Neuronal stem cell (in vitro differentiated cells): ENCODE data around the gene FRMD1.

ENCODE experiments used
- DNase-seq: peaks from one replicate; pipeline ENCODE4 v3.0.0-alpha.2; 2013; ENCODE audit warnings: low spot score
- H2AFZ ChIP-seq: one replicate; pipeline ENCODE4 v1.6.1; 2013; ENCODE audit warnings: mild to moderate bottlenecking, low read length, inconsistent platforms
- H2AK5ac ChIP-seq: 2 replicates; pipeline ENCODE4 v1.6.1; 2013; ENCODE audit warnings: low read depth, mild to moderate bottlenecking, inconsistent platforms, low read length, moderate library complexity, mixed read lengths
- H2BK120ac ChIP-seq: 2 replicates; pipeline ENCODE4 v1.6.1; 2013; ENCODE audit warnings: low read depth, mild to moderate bottlenecking, inconsistent platforms, low read length, moderate library complexity, mixed read lengths
- H2BK12ac ChIP-seq: one replicate; pipeline ENCODE4 v1.6.1; 2013; ENCODE audit warnings: low read length, inconsistent platforms
- H2BK15ac ChIP-seq: 2 replicates; pipeline ENCODE4 v1.6.1; 2013; ENCODE audit warnings: mild to moderate bottlenecking, low read length, inconsistent platforms, mixed read lengths
- H2BK5ac ChIP-seq: one replicate; pipeline ENCODE4 v1.6.1; 2013; ENCODE audit warnings: inconsistent platforms, mild to moderate bottlenecking, low read length, moderate library complexity
- H3K14ac ChIP-seq: one replicate; pipeline ENCODE4 v1.6.1; 2013; ENCODE audit warnings: low read length, inconsistent platforms
- H3K18ac ChIP-seq: 2 replicates; pipeline ENCODE4 v1.6.1; 2013; ENCODE audit warnings: low read length, inconsistent platforms
- H3K23ac ChIP-seq: 2 replicates; pipeline ENCODE4 v1.6.1; 2013; ENCODE audit warnings: low read depth, mild to moderate bottlenecking, mixed read lengths, low read length, inconsistent platforms; ENCODE audit not compliant: poor library complexity
- H3K27ac ChIP-seq: replicated peaks from 3 replicates; pipeline ENCODE4 v1.5.1; 2013; ENCODE audit warnings: low read length, inconsistent platforms
- H3K27me3 ChIP-seq, 3 experiments: 2 replicates each; pipeline ENCODE4 v1.6.1; 2013; ENCODE audit warnings: low read length in 3 of 3, mild to moderate bottlenecking in 2 of 3, inconsistent platforms in 1 of 3, low read depth in 1 of 3, mixed read lengths in 1 of 3, moderate library complexity in 1 of 3; ENCODE audit not compliant: control insufficient read depth in 3 of 3, insufficient read depth in 3 of 3
- H3K36me3 ChIP-seq, 2 donors: replicated peaks in 1 of 2; 2 replicates each; pipeline ENCODE4 v1.6.1; 2013; ENCODE audit warnings: low read length in 2 of 2; ENCODE audit not compliant: control insufficient read depth in 2 of 2, insufficient read depth in 2 of 2
- H3K4ac ChIP-seq: 2 replicates; pipeline ENCODE4 v1.6.1; 2013; ENCODE audit warnings: inconsistent platforms, mild to moderate bottlenecking, low read length, moderate library complexity
- H3K4me1 ChIP-seq, 2 donors: 1 replicate in 1 of 2; 2 replicates in 1 of 2; pipeline ENCODE4 v1.6.1; 2013; ENCODE audit warnings: low read length in 2 of 2, low read depth in 1 of 2; ENCODE audit not compliant: control insufficient read depth in 2 of 2, insufficient read depth in 1 of 2
- H3K4me2 ChIP-seq: one replicate; pipeline ENCODE4 v1.6.1; 2013; ENCODE audit warnings: mild to moderate bottlenecking, low read length, inconsistent platforms; ENCODE audit not compliant: insufficient read depth, poor library complexity, severe bottlenecking
- H3K4me3 ChIP-seq, 2 donors: 2 replicates each; pipeline ENCODE4 v1.5.1; 2013; ENCODE audit warnings: low read length in 2 of 2, mild to moderate bottlenecking in 2 of 2, inconsistent platforms in 1 of 2, moderate library complexity in 1 of 2
- H3K79me1 ChIP-seq: one replicate; pipeline ENCODE4 v1.6.1; 2013; ENCODE audit warnings: low read depth, mild to moderate bottlenecking, inconsistent platforms, low read length, moderate library complexity
- H3K9ac ChIP-seq: one replicate; pipeline ENCODE4 v1.6.1; 2013; ENCODE audit warnings: mild to moderate bottlenecking, low read depth, low read length, inconsistent platforms; ENCODE audit not compliant: poor library complexity
- H3K9me3 ChIP-seq, 2 donors: replicated peaks in 1 of 2; 2 replicates each; pipeline versions ENCODE3 to v1.6.1; 2013; ENCODE audit warnings: low read length in 2 of 2, mild to moderate bottlenecking in 2 of 2, inconsistent platforms in 1 of 2, low read depth in 1 of 2, mixed read lengths in 1 of 2, moderate library complexity in 1 of 2; ENCODE audit not compliant: control insufficient read depth in 2 of 2, insufficient read depth in 1 of 2
- H4K8ac ChIP-seq: one replicate; pipeline ENCODE4 v1.6.1; 2013; ENCODE audit warnings: low read depth, mild to moderate bottlenecking, inconsistent platforms, low read length, moderate library complexity
- H4K91ac ChIP-seq: one replicate; pipeline ENCODE4 v1.6.1; 2013; ENCODE audit warnings: low read length, low read depth, mild to moderate bottlenecking, inconsistent platforms; ENCODE audit not compliant: poor library complexity
- WGBS, 2 donors: extraction: QIAGEN DNeasy Blood & Tissue Kit; methylation state at CpG; one replicate each; pipeline ENCODE4 v1.1.7; 2013; ENCODE audit warnings: missing lambda C conversion rate in 2 of 2, mixed read lengths in 1 of 2; ENCODE audit not compliant: insufficient read length in 2 of 2, insufficient replicate concordance in 1 of 2; ENCODE audit errors: extremely low coverage in 2 of 2; 5-methylcytosine and 5-hydroxymethylcytosine counted together

FRMD1 gene

DNA sequence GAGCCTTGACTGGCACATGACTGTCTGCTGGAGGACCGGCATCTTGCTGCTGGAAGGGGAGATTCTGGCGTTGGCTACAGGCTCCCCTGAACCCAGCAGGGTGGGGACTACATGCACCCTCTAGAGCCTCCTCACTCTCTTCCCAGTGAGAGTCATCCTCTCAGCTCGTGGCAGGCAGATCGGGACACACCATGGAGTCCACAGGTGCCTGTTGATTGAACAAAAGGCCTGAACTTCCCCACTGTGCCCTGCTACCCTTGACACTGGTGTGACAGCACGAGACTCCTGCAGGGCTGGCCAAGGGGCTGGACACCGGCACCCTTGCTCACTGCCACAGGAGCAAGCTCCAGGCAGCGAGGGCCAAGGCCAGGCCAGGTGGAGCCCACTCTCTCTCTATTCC, 8.2 kb downstream of the FRMD1 start:
- Histone ChIP-seq H3K4me1 (peaks cover 0 to 10% of the 10 kb centered on the region in 2 donors), H3K4me2 (no peak overlapping the region), H4K91ac (peak overlapping the region; percentile 33), H3K18ac (no peak overlapping the region), H3K23ac (no peak overlapping the region), H3K36me3 (peaks cover 0 to 6% of the 10 kb centered on the region in 2 donors), H3K9me3 (peaks cover 0 to 6% of the 10 kb centered on the region in 2 donors), H2BK120ac (no peak overlapping the region), H3K9ac (no peak overlapping the region), H3K4ac (no peak overlapping the region), H3K27me3 (no peaks in the 10 kb centered on the region), H3K79me1 (peaks cover 5% of the 10 kb centered on the region), H2BK15ac (no peak overlapping the region), H2BK12ac (no peak overlapping the region), H3K14ac (no peak overlapping the region), H3K4me3 (peak overlapping the region in 1 of 2 donors; percentile 63), H4K8ac (no peak overlapping the region), H2AFZ (no peak overlapping the region), H3K27ac (no peak overlapping the region), H2BK5ac (no peak overlapping the region), H2AK5ac (no peak overlapping the region)
- no peak for DNase-seq
- WGBS, 2 donors = no CpG with 5 or more reads among the region's 7 CpGs

DNA sequence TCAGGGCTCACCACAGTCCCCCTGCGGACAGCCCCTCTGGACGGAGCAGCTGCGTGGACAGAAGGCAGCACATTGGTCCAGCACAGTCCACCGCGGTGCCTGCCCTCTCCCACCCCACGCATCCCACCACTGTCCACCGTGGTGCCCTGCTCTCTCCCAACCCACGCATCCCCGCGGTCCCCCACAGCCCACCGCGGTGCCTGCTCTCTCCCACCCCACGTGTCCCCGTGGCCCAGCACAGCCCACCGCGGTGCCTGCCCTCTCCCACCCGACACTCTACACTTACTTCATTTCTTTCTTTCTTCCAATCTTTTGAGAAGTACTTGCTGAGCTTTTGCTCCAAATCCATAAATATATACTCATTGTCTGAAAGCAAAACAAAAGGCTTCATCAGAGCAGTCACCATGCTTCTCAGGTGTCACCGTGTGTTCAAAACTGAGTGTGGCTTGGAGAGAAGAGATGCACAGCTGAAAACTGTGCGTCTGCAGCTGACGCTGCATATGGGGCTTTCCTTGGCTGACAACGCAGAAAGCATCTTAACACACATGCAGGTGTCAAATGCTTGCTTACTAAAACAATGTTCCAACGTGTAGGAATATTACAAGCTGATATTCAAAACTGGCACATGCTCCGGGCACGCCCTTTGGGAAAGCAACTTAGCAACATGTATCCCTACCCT, 11.8 kb downstream of the FRMD1 start:
- Histone ChIP-seq H4K8ac (no peak overlapping the region), H3K27me3 (no peaks in the 10 kb centered on the region), H2AK5ac (peak overlapping the region; percentile 36), H3K23ac (peak overlapping the region; percentile 11), H2AFZ (no peak overlapping the region), H3K4ac (no peak overlapping the region), H3K14ac (no peak overlapping the region), H3K27ac (no peak overlapping the region), H3K79me1 (no peaks in the 10 kb centered on the region), H2BK15ac (no peak overlapping the region), H4K91ac (no peak overlapping the region), H3K4me2 (no peak overlapping the region), H3K36me3 (no peaks in the 10 kb centered on the region), H3K4me1 (peaks cover 0 to 6% of the 10 kb centered on the region in 2 donors), H3K9ac (no peak overlapping the region), H3K18ac (peak overlapping the region; percentile 83), H3K9me3 (no peaks in the 10 kb centered on the region), H2BK120ac (no peak overlapping the region), H3K4me3 (no peak overlapping the region), H2BK5ac (no peak overlapping the region), H2BK12ac (no peak overlapping the region)
- DNase-seq = no peak
- no CpG with 5 or more reads among the region's 24 CpGs for WGBS, 2 donors

GRCh38 chr6:168064226-168064807, 14.7 kb downstream of the FRMD1 start:
- Histone ChIP-seq H2BK15ac (peak overlapping the region; percentile 88), H3K14ac (peak overlapping the region; percentile 14), H4K8ac (no peak overlapping the region), H3K4me1 (peaks cover 0 to 3% of the 10 kb centered on the region in 2 donors), H3K27me3 (no peaks in the 10 kb centered on the region), H3K9ac (peak overlapping the region; percentile 27), H3K9me3 (no peaks in the 10 kb centered on the region), H2BK120ac (no peak overlapping the region), H3K79me1 (no peaks in the 10 kb centered on the region), H2AFZ (no peak overlapping the region), H4K91ac (peak overlapping the region; percentile 82), H3K4ac (peak overlapping the region; percentile 19), H2AK5ac (peak overlapping the region; percentile 68), H2BK12ac (no peak overlapping the region), H3K36me3 (no peaks in the 10 kb centered on the region), H3K4me2 (no peak overlapping the region), H3K18ac (peak overlapping the region; percentile 94), H3K27ac (no peak overlapping the region), H2BK5ac (no peak overlapping the region), H3K4me3 (no peak overlapping the region), H3K23ac (peak overlapping the region; percentile 82)
- DNase-seq = no peak
- WGBS, 2 donors = no CpG with 5 or more reads among the region's 11 CpGs

GRCh38 chr6:168063431-168063830, 15.6 kb downstream of the FRMD1 start:
- H3K27me3 ChIP-seq = no peaks in the 10 kb centered on the region
- H3K4me1 ChIP-seq = peaks cover 0 to 3% of the 10 kb centered on the region in 2 donors
- no peak overlapping the region for H3K4me2 ChIP-seq
- H3K36me3 ChIP-seq = no peaks in the 10 kb centered on the region
- H3K23ac ChIP-seq = peak overlapping the region; percentile 17
- H3K4me3 ChIP-seq = no peak overlapping the region
- H4K8ac ChIP-seq = peak overlapping the region; percentile 65
- H4K91ac ChIP-seq = peak overlapping the region; percentile 87
- peak overlapping the region; percentile 47 for H3K4ac ChIP-seq
- peak overlapping the region; percentile 63 for H3K14ac ChIP-seq
- no peak overlapping the region for H3K27ac ChIP-seq
- peak overlapping the region; percentile 62 for H2BK5ac ChIP-seq
- peak overlapping the region; percentile 96 for H2AK5ac ChIP-seq
- H3K79me1 ChIP-seq = no peaks in the 10 kb centered on the region
- H2AFZ ChIP-seq = no peak overlapping the region
- no peaks in the 10 kb centered on the region for H3K9me3 ChIP-seq
- H3K18ac ChIP-seq = peak overlapping the region; percentile 20
- no peak overlapping the region for H2BK120ac ChIP-seq
- no peak for DNase-seq
- peak overlapping the region; percentile 53 for H2BK12ac ChIP-seq
- peak overlapping the region; percentile 21 for H3K9ac ChIP-seq
- peak overlapping the region; percentile 88 for H2BK15ac ChIP-seq
- WGBS, 2 donors = no CpG with 5 or more reads among the region's 13 CpGs
